ENCODE measurements around the gene ANTKMT. TPM values are rescaled to one million over a fixed set of nuclear protein-coding genes. Genes with fewer than 3 reads are reported as not detected.
A peak's percentile ranks its signal among the peaks of the same experiment; 100 is the strongest.

The ANTKMT gene
- total RNA-seq, 1 donor from 2014 or later = 41.3 TPM

GRCh38 chr16:695355-696089 lies 25.4 kb upstream of the ANTKMT start:
- H3K4me1 Mint-ChIP-seq (ENCODE audit: low read depth) = peaks cover 13% of the 10 kb centered on the region
- H3K4me3 Mint-ChIP-seq = peak overlapping the region; percentile 80
- H3K27ac Mint-ChIP-seq = peak overlapping the region; percentile 74
- peaks cover 1% of the 10 kb centered on the region for H3K36me3 Mint-ChIP-seq (ENCODE audit: low read depth)
- no peaks in the 10 kb centered on the region for H3K9me3 Mint-ChIP-seq
- intact Hi-C loops (cut with micrococcal nuclease) = loop anchor here (5.0 kb wide), 1 partner anchor 42 kb away; no protein-coding TSS in a partner anchor
- peak; percentile 66 for DNase-seq (ENCODE audit: low spot score)
- H3K27me3 Mint-ChIP-seq (ENCODE audit: insufficient read depth) = peaks cover 13% of the 10 kb centered on the region

GRCh38 chr16:698911-699671 lies 21.9 kb upstream of the ANTKMT start:
- no peak for DNase-seq (ENCODE audit: low spot score)
- H3K36me3 Mint-ChIP-seq (ENCODE audit: low read depth) = no peaks in the 10 kb centered on the region
- no peak overlapping the region for H3K27ac Mint-ChIP-seq
- peaks cover 6% of the 10 kb centered on the region for H3K4me1 Mint-ChIP-seq (ENCODE audit: low read depth)
- no peaks in the 10 kb centered on the region for H3K9me3 Mint-ChIP-seq
- peak overlapping the region; percentile 19 for H3K4me3 Mint-ChIP-seq
- intact Hi-C loops (cut with micrococcal nuclease) = loop anchor here (5.0 kb wide), 1 partner anchor 38 kb away; no protein-coding TSS in a partner anchor
- H3K27me3 Mint-ChIP-seq (ENCODE audit: insufficient read depth) = peaks cover 19% of the 10 kb centered on the region

GRCh38 chr16:700684-701584 lies 20.0 kb upstream of the ANTKMT start:
- peak; percentile 50 for DNase-seq (ENCODE audit: low spot score)
- Mint-ChIP-seq H3K4me3 (no peak overlapping the region), H3K9me3 (no peaks in the 10 kb centered on the region), H3K36me3 (ENCODE audit: low read depth) (no peaks in the 10 kb centered on the region), H3K27ac (no peak overlapping the region), H3K4me1 (ENCODE audit: low read depth) (no peaks in the 10 kb centered on the region), H3K27me3 (ENCODE audit: insufficient read depth) (peaks cover 21% of the 10 kb centered on the region)
- intact Hi-C loops (cut with micrococcal nuclease) = no loop called here

GRCh38 chr16:702341-702740 lies 18.6 kb upstream of the ANTKMT start:
- intact Hi-C loops (cut with micrococcal nuclease) = no loop called here
- no peaks in the 10 kb centered on the region for H3K4me1 Mint-ChIP-seq (ENCODE audit: low read depth)
- H3K27ac Mint-ChIP-seq = no peak overlapping the region
- DNase-seq (ENCODE audit: low spot score) = no peak
- H3K27me3 Mint-ChIP-seq (ENCODE audit: insufficient read depth) = peaks cover 33% of the 10 kb centered on the region
- H3K36me3 Mint-ChIP-seq (ENCODE audit: low read depth) = no peaks in the 10 kb centered on the region
- H3K4me3 Mint-ChIP-seq = no peak overlapping the region
- no peaks in the 10 kb centered on the region for H3K9me3 Mint-ChIP-seq

GRCh38 chr16:703406-703805 lies 17.5 kb upstream of the ANTKMT start:
- intact Hi-C loops (cut with micrococcal nuclease) = no loop called here
- H3K4me3 Mint-ChIP-seq = no peak overlapping the region
- no peaks in the 10 kb centered on the region for H3K9me3 Mint-ChIP-seq
- peaks cover 40% of the 10 kb centered on the region for H3K27me3 Mint-ChIP-seq (ENCODE audit: insufficient read depth)
- no peak overlapping the region for H3K27ac Mint-ChIP-seq
- H3K4me1 Mint-ChIP-seq (ENCODE audit: low read depth) = no peaks in the 10 kb centered on the region
- H3K36me3 Mint-ChIP-seq (ENCODE audit: low read depth) = no peaks in the 10 kb centered on the region
- DNase-seq (ENCODE audit: low spot score) = no peak

- Mint-ChIP-seq H3K4me3 (no peak overlapping the region), H3K27me3 (ENCODE audit: insufficient read depth) (peaks cover 45% of the 10 kb centered on the region), H3K4me1 (ENCODE audit: low read depth) (no peaks in the 10 kb centered on the region), H3K36me3 (ENCODE audit: low read depth) (no peaks in the 10 kb centered on the region), H3K27ac (no peak overlapping the region), H3K9me3 (no peaks in the 10 kb centered on the region)
- intact Hi-C loops (cut with micrococcal nuclease) = no loop called here
- DNase-seq (ENCODE audit: low spot score) = no peak
Measured at GRCh38 chr16:704047-704446, 16.9 kb upstream of the ANTKMT start.

GRCh38 chr16:704552-705380 lies 16.2 kb upstream of the ANTKMT start:
- no peak overlapping the region for H3K27ac Mint-ChIP-seq
- peaks cover 48% of the 10 kb centered on the region for H3K27me3 Mint-ChIP-seq (ENCODE audit: insufficient read depth)
- intact Hi-C loops (cut with micrococcal nuclease) = no loop called here
- no peaks in the 10 kb centered on the region for H3K9me3 Mint-ChIP-seq
- H3K36me3 Mint-ChIP-seq (ENCODE audit: low read depth) = no peaks in the 10 kb centered on the region
- no peak for DNase-seq (ENCODE audit: low spot score)
- no peaks in the 10 kb centered on the region for H3K4me1 Mint-ChIP-seq (ENCODE audit: low read depth)
- H3K4me3 Mint-ChIP-seq = no peak overlapping the region

GRCh38 chr16:705431-706188 lies 15.3 kb upstream of the ANTKMT start, which contains the start of gene FBXL16:
Gene FBXL16 (minus strand): TSS chr16:705801. CDS start chr16:697405, 8,396 bp downstream.
- intact Hi-C loops (cut with micrococcal nuclease) = no loop called here
- no peaks in the 10 kb centered on the region for H3K36me3 Mint-ChIP-seq (ENCODE audit: low read depth)
- no peak for DNase-seq (ENCODE audit: low spot score)
- H3K4me1 Mint-ChIP-seq (ENCODE audit: low read depth) = no peaks in the 10 kb centered on the region
- H3K4me3 Mint-ChIP-seq = no peak within 1 kb of the TSS
- H3K27me3 Mint-ChIP-seq (ENCODE audit: insufficient read depth) = peaks cover 46% of the 10 kb centered on the region
- H3K27ac Mint-ChIP-seq = no peak within 1 kb of the TSS
- H3K9me3 Mint-ChIP-seq = no peaks in the 10 kb centered on the region

- no peak for DNase-seq (ENCODE audit: low spot score)
- no peaks in the 10 kb centered on the region for H3K4me1 Mint-ChIP-seq (ENCODE audit: low read depth)
- no peaks in the 10 kb centered on the region for H3K36me3 Mint-ChIP-seq (ENCODE audit: low read depth)
- no peak overlapping the region for H3K27ac Mint-ChIP-seq
- no peak overlapping the region for H3K4me3 Mint-ChIP-seq
- peaks cover 46% of the 10 kb centered on the region for H3K27me3 Mint-ChIP-seq (ENCODE audit: insufficient read depth)
- intact Hi-C loops (cut with micrococcal nuclease) = no loop called here
- H3K9me3 Mint-ChIP-seq = no peaks in the 10 kb centered on the region
Measured at GRCh38 chr16:706189-707061, 14.5 kb upstream of the ANTKMT start.

GRCh38 chr16:707062-707538 lies 13.8 kb upstream of the ANTKMT start:
- DNase-seq (ENCODE audit: low spot score) = no peak
- Mint-ChIP-seq H3K4me3 (no peak overlapping the region), H3K27me3 (ENCODE audit: insufficient read depth) (peaks cover 42% of the 10 kb centered on the region), H3K27ac (no peak overlapping the region), H3K4me1 (ENCODE audit: low read depth) (no peaks in the 10 kb centered on the region), H3K9me3 (no peaks in the 10 kb centered on the region), H3K36me3 (ENCODE audit: low read depth) (no peaks in the 10 kb centered on the region)
- intact Hi-C loops (cut with micrococcal nuclease) = no loop called here

- Mint-ChIP-seq H3K27ac (no peak overlapping the region), H3K27me3 (ENCODE audit: insufficient read depth) (peaks cover 37% of the 10 kb centered on the region)
- intact Hi-C loops (cut with micrococcal nuclease) = no loop called here
Measured at GRCh38 chr16:708019-708418, 12.9 kb upstream of the ANTKMT start.

More at GRCh38 chr16:708019-708418, 12.9 kb upstream of the ANTKMT start:
- DNase-seq (ENCODE audit: low spot score) = no peak
- Mint-ChIP-seq H3K4me3 (no peak overlapping the region), H3K9me3 (no peaks in the 10 kb centered on the region), H3K4me1 (ENCODE audit: low read depth) (no peaks in the 10 kb centered on the region), H3K36me3 (ENCODE audit: low read depth) (no peaks in the 10 kb centered on the region)
